GM18526 (cell line): ENCODE data around the gene PRKCB.

Experiments
- POLR2A ChIP-seq: IDR thresholded peaks from 3 replicates; pipeline ENCODE4 v1.6.1; 2011; ENCODE audit not compliant: insufficient read length; ENCODE audit errors: extremely low read depth

The PRKCB gene

GRCh38 chr16:24132797-24133155, 297.0 kb downstream of the PRKCB start:
- TF ChIP-seq POLR2A, result no peak

GRCh38 chr16:24135624-24136565, 300.1 kb downstream of the PRKCB start:
- TF ChIP-seq POLR2A, result no peak

DNA sequence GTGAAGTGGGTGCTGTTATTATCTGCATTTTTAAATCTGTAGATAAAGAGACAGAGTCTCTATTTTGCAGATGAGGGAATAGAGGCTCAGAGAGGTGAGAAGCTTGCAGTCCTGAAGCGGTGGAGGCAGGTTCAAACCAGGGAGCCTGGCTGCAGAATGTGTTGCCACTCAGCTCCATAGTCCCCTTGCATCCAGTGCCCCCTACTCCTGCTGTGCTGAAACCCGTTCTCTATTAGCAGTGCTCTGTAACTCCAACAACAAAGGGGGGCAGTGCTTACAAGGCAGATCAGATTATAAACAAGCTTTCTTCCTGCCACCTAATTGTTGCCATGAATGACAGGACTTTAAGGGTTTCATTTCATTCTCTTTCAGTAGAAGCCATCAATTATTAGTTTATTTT, 302.2 kb downstream of the PRKCB start:
- no peak for TF ChIP-seq POLR2A

DNA sequence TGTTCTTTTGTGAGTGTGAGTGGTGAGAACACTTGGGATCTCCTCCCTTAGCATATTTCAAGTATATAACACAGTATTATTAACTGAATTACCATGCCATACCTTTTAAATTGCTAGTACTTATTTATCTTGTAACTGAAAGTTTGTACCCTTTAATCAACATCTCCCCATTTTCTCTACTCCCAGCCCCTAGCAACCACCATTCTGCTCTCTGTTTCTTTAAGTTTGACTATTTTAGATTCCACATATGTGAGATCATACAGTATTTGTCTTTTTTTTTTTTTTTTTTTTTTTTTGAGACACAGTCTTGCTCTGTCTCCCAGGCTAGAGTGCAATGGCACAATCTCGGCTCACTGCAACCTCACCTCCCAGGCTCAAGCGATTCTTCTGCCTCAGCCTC, 302.8 kb downstream of the PRKCB start:
- no peak for TF ChIP-seq POLR2A

- no peak for TF ChIP-seq POLR2A
Observed at GRCh38 chr16:24139282-24139681, 303.5 kb downstream of the PRKCB start.

DNA sequence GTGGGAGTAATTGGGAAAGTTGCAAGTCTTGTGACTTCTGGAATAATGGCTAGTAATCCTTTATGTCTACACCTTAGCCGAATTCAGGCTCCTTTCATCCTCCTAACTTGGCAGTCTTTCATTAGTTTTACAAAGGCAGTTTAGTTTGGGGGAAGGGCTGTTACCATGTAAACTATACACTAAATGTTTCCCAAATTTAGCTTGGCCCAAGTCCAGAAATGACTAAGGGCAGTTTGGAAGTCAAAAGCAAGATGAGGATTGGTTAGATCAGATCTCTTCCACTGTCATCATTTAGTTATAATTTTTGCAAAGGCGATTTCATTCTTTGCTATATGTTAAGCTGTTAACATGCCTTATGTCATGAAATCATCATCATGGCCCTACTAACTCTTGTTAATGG, 304.9 kb downstream of the PRKCB start:
- no peak for TF ChIP-seq POLR2A

GRCh38 chr16:24141466-24141865, 305.7 kb downstream of the PRKCB start:
- no peak for TF ChIP-seq POLR2A

- no peak for TF ChIP-seq POLR2A
Observed at GRCh38 chr16:24141917-24142316, 306.1 kb downstream of the PRKCB start.

GRCh38 chr16:24145927-24146326, 310.1 kb downstream of the PRKCB start:
- TF ChIP-seq POLR2A, result no peak

DNA sequence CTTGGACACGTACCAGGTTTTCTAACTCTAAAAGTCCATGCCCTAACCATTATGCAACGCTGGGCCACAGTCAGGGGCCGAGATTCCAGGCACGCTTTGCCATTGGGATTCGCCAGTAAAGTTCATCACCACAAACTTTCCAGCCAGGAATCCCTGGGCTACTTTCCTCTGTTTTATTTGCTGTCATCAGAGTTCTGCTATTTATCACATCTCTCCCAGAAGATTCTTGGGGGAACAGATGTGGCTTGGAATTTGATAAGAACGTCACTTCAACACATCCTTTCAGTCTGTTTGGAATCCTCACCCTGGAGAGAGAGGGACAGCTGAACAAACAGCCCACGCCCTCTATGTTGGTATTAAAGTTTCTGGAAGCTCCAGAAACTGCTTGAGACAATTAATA, 310.7 kb downstream of the PRKCB start:
- no peak for TF ChIP-seq POLR2A

GRCh38 chr16:24149102-24149501, 313.3 kb downstream of the PRKCB start:
- TF ChIP-seq POLR2A, result no peak

- TF ChIP-seq POLR2A, result no peak
Observed at GRCh38 chr16:24150282-24150681, 314.5 kb downstream of the PRKCB start.

DNA sequence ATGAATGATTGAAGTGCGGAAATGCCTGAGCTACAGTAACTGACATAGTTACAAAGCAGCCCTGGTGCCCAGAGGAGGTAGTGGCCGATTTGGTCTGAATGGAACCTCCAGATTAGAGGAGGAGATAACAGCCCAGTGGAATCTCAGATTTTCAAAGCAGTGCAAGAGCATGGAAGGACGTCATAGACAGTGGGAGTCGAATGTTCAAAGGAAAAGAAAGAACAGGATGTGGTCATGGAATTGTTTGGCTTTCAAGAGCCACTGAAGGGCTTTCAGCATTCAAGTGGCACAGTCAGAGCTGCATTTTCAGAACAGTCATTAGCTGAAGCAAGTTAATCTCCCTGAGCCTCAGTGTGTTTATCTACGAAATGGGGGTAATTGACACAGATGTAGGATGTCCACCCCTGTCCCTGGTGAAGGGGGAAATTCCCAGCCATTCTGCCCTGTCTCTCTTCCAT, 315.7 kb downstream of the PRKCB start:
- no peak for TF ChIP-seq POLR2A

DNA sequence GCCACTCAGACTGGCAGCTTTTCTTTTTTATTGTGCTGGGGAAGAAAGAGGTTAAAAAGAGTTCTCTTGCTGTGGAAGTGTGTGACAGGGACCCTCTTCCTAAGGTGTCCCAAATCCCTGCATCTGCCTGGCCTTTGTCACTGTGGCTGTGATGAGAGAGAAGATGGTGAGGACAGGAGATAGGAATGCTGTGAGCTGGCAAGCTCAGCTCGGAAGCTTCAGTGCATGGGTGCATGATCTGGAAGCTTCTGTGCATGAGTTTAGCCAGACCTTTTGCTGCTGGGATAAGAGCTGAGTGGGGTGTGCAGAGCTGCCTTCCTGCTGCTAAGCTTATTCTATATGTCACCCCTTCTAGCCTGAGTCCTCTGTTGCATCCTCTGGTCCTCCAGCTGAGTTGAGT, 317.0 kb downstream of the PRKCB start:
- no peak for TF ChIP-seq POLR2A

- no peak for TF ChIP-seq POLR2A
Observed at GRCh38 chr16:24156777-24157176, 321.0 kb downstream of the PRKCB start.

DNA sequence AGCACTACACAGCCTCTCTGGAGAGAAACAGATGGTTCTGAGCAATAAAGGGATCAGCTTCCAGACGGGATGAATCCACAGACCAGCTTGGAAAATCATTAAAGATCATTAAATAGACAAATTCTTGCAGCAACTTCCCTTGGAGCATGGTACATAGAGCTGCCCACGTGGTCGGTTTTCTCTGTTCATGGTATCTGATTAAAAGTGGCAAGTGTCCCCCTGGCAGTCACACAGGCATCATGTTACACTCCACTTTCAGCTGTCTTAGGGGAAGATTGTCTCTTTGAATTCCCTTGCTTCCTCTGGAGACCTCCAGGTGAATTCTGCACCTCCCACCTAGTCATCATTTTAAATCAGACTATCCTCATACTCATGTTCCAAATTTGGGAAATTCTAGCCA, 328.2 kb downstream of the PRKCB start:
- no peak for TF ChIP-seq POLR2A

- TF ChIP-seq POLR2A, result no peak
Observed at GRCh38 chr16:24164416-24164815, 328.6 kb downstream of the PRKCB start.
